ENCODE results near the gene PTPN12.

Gene PTPN12

DNA sequence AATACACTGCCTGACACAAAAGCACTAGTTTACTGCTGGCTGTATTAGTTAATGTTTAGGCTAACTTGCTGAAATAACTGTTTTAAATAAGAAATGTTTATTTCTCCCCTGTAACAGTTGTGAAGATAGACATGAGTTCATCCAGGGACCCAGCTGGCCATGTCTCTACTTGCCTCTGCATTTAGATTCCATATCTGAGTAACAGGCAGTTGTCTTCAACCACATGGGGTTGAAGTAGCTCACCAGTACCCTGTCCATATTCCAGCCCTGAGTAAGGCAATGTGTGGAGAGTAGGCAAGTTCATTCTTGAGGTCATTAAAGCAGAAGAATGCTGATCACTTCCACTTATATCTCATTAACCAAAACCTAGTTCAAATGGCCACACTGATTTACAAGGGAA is 128.1 kb downstream of the PTPN12 start:
- no peak for DNase-seq

DNA sequence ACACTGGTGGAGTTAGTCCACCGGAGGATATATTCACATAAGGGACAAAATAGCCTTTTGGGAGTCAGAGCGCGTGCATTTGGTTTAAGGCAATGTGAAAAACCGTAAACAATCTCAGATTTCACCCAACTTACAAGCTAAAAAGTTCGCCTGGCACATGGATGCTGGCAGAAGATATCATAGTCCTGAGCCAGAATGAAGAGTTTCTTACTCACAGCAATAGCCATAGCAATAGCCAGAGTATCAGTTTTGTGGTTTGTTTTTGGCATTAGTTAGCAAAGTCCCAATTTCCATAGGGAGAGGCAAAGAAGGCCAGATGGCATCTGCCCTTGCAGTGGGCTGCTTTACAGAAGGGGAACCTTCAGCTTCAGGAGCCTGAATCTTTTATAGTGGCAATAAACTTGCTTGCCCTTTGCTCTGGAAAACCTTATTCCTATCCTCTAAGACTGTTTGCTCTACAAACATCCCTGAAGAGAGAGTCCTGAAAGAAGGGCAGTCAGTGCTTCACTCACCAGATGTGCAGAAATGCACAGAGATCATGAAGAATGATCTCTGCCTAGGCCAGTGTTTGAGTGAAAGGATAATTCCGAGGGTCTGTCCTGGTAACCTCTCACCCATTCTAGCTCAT is 130.5 kb downstream of the PTPN12 start:
- DNase-seq, result no peak

DNA sequence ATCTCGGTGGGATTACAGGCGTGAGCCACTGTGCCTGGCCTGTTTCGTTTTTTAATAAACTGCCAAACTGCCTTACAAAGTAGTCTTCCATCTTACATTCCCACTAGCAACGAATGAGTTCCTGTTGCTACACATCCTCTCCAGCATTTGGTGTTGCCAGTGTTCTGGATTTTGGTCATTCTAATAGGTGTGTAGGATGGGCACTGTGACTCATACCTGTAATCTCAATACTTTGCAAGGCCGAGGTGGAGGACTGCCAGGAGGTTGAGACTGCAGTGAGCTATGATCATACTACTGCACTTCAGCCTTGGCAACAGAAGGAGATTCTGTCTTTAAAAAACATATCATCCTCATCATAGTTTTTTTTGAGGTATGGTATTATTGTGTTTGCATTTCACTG is 137.8 kb downstream of the PTPN12 start:
- DNase-seq, result no peak

- no peak for DNase-seq
These were observed 142.5 kb downstream of the PTPN12 start for GRCh38 chr7:77679608-77680007.

DNA sequence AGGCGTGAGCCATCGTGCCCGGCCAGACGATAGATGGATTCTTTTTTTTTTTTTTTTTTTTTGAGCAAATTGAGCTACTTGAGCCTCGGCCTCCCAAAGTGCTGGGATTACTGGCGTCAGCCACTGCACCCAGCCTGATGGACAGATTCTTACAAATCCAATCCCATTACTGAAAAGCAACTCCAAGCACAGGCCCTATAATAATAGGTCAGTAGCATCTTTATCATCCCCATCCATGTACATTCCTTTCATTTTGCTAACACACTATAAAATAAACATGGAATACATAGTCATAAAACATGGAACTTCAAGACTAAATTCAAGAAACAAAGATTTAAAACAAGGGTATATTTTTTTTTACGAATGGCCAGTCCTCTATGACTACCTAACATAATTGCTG is 143.2 kb downstream of the PTPN12 start:
- DNase-seq, result no peak

DNA sequence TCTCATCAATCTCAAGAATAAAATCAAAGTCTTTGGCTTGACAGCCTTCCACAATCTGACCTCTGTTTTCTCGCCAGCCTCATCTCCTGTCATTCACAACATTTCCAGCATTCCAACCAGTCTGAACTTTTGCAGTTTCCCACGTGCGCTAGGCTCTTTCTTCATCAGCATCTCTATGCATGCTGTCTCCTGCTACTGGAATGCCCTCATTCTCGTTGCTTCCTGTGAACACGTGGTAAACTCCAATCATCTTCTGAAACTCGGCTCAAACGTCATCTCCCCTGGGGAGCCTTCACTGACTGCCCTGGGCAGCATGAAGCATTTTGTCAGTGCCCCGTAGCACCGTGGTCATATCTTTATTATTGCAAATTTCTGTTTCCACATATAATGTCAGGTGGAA is 146.9 kb downstream of the PTPN12 start:
- no peak for DNase-seq

DNA sequence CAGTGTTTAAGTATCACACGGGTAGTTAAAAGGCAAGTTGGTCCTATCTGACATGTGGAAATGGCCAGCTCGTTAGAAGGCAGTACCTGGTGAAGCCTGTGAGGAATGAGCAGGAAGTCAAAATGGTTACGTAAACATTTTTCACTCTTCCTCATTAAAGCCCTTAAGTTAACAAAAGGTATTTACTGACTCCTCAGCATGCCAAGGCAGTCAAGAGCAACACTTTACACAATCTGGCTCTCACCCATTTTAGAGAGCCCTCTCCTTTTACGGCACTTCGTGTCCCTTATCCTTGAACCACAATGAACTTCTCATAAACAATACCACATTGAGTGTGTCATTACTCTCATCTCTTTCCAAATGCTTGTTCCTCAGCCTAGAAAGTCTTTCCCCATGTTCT is 148.1 kb downstream of the PTPN12 start:
- DNase-seq, result no peak

- no peak for DNase-seq
These were observed 150.1 kb downstream of the PTPN12 start for GRCh38 chr7:77687100-77687746.

DNA sequence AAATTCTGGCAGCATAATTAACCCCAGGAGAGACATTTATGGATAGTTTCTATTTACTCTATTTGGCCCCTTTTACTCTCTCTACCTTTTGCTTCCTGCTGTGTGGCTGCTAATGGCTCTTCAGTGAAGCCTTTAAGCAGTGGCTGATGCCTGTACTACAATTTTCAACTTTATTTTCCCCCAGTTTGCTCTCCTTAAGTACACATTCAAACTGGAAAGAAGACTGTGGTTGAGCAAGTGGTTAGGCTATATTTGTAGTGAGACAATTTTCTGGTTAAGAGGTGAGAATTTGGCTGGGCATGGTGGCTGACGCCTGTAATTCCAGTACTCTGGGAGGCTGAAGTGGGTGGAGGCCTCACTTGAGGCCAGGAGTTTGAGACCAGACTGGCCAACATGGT is 150.7 kb downstream of the PTPN12 start:
- DNase-seq, result no peak

All from hippocampal formation (tissue), 2 donors.